Hematopoietic multipotent progenitor cell treated with erythropoietin and hydrocortisone succinate and interleukin-3 and kit ligand, for 4 days (in vitro differentiated cells): Measurements from ENCODE around the gene OLFM4.
A peak's percentile ranks its signal among the peaks of the same experiment; 100 is the strongest.

Experiments used
- DNase-seq: peaks from one replicate; pipeline ENCODE4 v3.0.0-alpha.2; 2015

OLFM4 gene

DNA sequence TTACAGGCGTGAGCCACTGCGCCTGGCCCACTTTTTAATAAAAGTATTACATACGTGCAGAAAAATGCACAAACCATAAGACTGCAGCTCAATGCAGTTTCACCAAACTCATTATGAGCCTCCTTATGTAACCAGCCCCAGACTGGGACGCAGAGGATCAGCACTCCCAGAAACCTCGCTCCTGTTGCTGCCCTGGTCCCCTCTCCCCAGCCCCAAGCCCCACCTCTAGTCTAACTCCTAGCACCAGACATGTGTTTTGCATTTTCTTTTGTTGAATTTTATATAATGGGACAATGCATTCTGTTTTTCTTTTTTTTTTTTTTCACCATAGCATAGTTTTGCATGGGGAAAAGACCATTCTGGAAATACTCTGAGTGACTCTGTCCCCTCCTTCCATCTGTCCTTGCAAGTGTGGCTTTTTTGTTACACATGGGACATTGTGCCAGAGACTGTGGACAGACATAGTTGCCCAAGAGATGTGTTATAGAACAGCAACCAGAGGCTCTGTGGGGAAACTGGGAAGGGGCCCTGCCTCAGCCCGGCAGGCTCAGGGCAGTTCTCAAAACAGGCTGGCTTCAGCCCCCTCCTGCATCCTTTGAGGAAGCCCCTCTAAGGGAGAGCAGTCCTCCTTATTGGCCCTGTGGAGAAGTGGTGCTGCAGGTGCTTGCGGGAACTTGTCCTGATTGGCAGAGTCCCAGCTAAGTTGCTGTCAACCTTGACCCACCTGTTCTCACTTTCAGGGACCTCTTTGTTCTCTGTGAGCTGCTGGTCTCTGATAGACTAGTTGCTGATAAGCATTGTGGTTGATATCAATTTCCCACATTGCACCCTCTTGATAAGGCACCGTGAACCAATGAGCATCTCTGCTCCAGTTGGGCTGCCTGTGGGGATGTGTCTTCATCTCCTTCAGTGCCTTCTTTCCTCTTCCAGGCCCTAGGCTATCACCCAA is 13.8 kb upstream of the OLFM4 start:
- DNase-seq = peak; percentile 9

DNA sequence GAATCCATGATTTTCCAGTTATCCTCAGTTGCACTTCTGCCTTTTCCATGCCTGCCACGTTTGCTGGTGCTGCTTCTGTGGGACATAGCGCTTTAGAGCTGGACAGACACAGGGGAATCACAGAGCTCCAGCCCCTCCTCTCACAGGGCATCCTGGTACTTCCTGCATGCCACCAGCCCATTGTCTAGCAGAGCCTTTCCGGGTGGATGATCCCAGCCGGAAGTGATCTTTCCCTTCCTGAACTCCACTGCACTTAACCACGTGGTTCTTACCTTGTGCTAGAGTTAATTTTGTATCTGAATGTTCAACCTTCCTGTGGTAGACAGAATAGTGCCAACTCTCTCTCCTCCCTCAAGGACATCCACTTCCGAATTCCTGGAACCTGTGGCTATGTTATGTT is 12.6 kb upstream of the OLFM4 start:
- no peak for DNase-seq

DNA sequence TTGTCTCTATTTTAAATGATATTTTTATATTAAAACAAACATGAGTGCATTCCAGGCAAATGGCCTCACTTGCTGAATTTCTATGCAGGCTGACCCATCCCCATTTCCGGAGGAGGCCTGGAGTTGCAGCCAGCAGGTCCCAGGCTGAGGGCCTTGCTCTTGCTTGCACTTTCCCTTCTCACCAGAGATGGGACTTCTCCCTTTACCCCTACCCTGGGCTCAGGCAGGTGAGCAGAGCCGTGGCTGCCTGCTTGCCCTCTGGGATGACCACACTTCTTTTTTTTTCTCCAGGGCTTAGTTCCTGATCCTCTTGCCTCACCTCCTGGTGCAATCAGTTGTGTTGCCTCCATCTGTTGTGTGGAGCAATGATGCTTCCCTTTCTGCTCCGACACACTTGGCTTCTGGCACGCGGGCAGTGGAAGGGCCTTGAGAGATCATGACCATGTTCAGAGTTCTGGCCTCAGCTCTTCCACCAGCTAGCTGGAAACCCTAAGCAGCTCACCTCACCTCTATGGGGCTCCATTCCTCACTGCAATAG is 11.1 kb upstream of the OLFM4 start:
- DNase-seq = no peak

DNA sequence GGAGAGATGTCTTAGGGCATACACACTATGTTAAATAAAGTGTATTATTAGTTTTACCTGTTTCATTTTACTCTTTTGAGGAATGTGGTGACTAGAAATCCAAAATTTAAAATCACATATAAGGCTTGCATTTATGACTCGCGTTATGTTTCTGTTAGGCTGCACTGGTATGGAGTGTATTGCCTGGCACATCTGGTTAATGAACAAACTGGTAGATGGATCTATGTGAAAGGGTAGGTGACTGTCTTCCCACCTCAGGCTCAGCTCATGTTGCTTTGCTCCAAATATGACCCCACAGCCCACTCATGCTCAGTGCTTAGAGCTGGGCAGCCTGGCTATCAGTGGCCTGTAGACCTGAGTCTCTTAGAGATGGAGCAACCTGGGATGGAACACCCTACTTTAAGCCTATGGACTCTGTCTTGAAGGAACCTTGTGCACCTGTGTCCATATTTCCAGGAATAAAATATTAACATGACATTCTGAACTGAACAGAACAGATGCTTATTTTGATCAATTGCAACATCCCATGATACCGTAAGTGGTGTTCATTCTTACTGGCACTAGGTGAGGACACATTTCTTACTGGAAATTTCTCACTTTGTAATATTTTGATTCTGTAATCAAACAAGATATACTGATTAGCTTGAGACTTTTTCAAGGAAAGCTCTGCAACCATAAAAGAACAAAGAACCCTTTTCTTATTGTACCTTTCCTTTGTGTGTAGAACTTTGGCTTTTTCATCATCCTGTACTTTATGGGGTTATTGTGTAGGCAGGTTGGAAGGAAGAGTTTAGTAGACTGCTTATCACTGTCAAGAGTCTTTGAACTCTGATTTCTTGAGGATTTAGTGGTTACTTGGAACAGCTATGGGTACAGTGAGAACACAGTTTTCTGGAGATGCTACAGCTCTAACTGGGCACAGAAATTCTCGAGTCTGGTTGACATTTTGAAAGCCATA is 9.6 kb upstream of the OLFM4 start:
- DNase-seq = no peak

DNA sequence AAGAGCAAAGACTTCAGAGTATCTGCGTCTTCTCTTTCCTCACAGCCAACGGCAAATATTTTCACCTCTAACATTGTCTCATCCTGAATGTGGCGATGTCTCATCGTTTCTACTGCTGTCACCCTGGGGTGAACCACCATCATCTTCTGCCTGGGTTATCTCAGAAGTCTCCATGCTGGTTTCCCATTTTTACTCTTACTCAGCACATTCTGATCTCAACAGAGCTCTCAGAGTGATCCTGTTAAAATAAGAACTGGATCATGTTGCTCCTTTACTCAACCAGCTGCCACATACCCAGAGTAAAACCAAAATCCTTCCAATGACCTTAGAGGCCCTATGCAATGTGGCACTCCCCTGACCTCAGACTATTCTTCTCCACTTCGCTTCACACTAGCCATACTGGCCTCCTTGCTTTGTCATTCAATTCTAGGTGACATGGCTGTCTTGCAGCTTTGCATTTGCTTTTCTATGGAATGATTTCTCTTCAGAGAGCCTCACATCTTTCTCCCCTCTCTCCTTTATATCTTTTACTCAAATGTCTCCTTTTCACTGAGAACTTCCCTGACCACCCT is 7.8 kb upstream of the OLFM4 start:
- DNase-seq = no peak

DNA sequence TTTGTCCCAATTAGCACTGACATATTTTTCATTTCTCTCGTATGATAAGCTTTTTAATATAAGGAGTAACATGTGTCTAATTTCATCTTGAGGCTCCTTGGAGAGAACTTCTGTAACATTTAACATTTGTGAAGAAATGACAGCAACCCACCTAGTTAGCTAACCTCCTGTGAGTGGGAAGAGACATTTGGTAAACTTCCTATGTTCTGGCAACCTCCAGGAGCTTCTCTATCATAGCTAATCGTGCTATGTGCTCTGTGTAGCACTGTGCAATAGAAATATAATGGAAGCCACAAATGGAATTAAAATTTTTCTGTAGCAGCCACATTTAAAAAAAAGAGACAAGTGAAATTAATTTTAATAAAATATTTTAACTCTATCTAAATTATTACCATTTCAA is 5.4 kb upstream of the OLFM4 start:
- DNase-seq = no peak

DNA sequence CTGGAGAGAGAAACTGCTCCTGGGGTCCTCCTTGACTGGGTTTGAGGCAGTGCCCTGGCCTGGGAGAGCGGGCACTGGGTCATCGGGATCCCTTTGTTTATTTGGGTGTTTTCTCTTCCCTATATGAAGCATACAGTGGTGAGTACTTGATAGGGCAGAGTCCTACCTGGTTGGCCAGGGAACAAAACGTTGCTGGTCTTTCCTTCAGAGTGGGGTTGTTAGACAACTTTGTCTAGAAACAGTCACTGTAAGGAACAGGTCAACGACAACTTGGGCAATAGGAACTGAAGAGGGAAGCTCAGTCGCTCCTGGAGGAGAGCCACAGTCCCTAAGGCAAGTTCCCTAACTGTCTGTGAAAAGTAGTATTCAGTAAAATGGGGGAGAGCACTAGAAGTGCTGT is 550 bp upstream of the OLFM4 start:
- no peak for DNase-seq

DNA sequence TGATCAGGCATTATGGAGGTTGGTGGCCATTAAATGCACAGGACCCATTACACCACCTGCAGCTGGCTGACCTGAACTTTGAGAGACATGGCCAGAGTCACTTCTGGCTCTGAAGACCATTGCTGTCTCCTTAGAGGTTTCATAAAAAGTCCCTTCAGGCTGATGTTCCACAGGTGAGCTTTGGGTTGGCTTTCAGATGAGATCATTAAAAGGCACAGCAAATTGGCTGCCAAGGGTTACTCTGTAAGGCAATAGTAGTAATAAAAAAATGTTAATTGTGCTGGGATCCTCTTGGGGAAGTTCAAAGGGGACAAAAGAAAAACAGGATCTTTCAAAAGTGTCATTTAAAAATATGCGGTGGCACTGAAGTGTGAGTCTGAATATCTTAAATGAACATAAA is 4.2 kb downstream of the OLFM4 start:
- no peak for DNase-seq

DNA sequence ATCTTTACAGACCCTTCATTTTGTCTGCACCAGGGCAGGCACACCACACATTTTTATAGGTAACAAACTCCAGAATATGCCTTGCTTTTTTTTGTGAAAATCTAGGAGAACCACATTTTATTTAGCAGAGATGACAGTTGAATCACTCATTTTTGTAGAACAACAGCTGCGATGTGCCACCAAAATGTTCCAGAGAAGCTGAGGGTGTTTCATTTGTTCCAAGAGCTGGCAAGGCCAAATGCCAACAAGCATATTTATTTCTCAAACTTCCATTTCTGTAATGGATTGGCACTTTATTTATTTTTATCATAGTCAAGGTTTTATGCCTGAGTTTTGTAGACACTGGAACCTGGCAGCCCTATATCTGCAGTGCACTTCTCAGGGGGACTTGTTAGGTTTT is 10.4 kb downstream of the OLFM4 start:
- no peak for DNase-seq

DNA sequence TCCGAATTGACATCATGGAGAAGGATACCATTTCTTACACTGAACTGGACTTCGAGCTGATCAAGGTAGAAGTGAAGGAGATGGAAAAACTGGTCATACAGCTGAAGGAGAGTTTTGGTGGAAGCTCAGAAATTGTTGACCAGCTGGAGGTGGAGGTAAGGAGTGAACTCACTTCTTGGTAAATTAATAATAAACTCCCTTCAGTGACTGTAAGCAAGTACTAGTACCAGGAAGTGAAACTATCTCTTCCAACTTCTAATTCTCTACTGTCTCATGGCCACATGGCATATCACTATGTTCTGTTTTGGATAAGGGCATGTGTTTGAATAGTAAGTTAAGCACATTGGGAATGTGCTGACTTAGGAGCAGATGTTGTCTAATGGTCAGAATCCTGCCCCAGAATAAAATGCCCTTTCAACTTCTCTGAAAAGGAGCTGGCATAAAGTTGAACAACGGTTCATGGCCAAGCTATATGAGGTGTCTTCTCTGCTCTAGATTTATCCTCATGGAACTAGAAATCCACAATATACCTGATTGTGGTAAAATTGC is 13.4 kb downstream of the OLFM4 start:
- no peak for DNase-seq

DNA sequence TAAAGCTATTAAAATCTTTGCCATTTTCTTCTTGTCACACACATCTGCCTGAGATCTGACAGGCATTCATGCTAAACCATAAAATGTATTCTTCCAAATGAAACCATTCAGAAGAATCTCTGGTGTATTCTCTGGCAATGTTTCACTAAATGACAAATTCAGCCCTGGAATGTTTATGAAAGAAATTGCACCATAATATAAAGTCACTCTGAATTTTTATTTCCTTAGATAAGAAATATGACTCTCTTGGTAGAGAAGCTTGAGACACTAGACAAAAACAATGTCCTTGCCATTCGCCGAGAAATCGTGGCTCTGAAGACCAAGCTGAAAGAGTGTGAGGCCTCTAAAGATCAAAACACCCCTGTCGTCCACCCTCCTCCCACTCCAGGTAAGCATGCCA is 14.3 kb downstream of the OLFM4 start:
- DNase-seq = no peak

DNA sequence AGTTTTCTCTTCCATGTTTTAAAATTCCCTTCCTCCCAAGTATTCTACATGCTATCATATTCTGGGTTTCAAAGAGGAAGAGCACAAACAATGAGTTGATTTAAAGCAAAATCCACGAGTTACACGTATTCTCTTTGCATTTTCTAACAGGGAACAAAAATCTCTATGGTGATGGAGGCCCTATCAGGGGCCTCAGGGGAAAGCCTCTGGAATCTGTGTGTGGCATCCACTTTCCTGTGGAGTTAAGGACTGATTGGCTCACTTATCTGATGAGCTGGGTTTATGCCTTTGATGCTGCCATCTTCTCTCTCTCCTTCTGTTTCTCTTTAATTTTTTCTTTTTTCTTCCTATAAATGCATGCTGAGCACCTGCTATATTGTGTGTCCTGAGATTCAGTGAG is 14.8 kb downstream of the OLFM4 start:
- DNase-seq = no peak

DNA sequence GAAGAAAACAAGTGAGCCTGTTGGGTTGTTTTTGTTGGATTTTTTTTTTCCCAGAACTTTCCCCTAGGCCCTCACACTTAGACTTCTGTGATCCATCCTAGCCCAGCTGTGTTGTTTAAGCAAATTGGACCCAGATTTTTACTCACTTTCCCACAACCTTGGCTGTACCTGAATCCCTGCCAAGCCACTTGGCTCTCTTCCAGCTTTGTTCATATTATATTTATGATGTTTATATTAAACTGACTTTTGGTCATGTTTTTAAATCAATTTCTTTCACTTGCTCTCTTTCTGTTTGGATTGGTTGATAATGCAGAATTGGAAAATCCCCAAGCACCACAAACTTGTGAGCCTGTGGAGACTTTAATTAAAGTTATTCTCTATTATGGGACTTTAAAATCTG is 16.6 kb downstream of the OLFM4 start:
- DNase-seq = no peak

DNA sequence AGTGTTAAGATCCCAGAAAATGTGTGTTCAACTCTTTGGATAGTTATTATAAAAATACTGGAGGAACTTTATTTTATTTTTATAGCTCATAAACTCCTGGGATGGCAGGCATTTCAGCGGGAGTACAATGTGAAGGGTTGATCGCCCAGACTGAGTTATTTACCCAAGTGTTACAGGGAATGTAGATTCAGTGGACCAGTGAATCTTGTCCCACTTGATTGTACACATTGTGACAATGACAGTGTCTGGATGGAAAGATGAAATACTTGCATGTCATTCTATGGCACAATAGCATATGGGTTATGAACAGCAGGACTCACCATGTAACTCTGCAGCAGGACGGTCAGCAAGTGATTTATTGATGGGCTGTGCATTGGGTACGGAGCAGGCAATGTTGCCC is 20.3 kb downstream of the OLFM4 start:
- no peak for DNase-seq

DNA sequence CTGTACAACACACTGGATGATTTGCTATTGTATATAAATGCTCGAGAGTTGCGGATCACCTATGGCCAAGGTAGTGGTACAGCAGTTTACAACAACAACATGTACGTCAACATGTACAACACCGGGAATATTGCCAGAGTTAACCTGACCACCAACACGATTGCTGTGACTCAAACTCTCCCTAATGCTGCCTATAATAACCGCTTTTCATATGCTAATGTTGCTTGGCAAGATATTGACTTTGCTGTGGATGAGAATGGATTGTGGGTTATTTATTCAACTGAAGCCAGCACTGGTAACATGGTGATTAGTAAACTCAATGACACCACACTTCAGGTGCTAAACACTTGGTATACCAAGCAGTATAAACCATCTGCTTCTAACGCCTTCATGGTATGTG is 21.5 kb downstream of the OLFM4 start:
- DNase-seq = no peak

DNA sequence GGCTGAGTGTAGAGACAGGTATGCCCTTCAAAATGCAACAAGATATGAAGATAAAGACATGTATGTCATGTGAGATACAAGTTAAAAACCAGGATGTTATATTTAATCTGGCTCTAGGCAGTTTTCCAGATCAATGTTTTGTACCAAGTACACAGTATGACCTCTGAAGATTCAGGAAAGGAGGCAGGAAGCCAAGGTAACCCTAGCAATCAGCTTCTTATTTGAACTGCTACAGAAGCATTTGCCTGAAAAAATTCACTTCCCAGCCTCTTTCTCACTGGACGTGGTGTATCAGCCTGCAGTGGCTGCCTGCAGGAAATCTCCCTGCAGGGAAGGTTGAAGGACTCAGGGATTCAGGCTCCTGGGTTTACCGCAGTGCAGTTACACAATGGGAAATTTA is 24.1 kb downstream of the OLFM4 start:
- no peak for DNase-seq

DNA sequence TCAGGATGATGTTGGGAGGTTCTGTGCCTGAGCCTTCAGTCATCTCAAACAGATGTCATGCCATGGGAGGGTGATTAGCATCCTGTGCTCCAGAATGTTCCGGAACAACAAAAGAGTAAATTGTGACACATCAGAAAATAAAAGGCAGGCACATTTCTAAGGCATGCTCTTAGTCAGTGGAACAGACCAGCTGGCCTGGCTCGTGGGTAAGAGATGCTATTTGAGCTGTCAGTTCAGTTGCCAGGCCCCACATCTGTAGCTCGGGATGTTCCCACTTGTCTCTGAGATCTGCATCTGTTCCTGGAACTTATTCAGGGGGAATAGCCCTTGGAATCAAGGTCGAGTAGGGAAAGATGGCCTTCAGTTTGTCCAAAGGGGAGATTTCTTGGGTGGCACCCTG is 26.0 kb downstream of the OLFM4 start:
- no peak for DNase-seq

DNA sequence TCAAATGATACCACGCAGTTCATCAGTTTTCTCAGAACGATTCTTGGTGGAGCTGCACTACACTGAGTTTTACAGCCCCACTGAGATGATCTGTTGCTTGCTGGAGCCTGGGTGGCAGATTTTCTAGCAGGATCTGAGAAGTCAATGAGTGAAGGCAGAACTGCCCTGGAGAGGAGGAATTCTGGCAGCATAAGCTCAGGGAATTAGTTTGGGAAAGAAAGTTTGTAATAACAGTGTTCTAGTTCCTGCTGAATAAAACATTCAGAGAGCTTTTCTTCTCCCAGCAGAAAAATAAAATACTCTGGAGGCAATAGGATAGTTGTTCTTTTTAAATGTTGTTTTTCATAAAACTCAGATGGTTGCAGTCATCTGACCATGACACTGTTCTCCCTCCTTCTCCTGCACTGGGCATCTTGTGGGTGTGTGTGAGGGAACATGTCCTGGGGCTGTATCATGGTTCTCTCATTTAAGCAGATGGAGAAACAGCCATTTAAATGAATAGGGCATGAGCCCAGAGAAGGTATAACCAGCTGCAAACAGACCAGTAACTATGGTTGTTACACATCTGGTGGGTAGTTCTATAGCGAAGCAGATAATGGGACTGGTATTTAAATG is 29.6 kb downstream of the OLFM4 start:
- DNase-seq = no peak

DNA sequence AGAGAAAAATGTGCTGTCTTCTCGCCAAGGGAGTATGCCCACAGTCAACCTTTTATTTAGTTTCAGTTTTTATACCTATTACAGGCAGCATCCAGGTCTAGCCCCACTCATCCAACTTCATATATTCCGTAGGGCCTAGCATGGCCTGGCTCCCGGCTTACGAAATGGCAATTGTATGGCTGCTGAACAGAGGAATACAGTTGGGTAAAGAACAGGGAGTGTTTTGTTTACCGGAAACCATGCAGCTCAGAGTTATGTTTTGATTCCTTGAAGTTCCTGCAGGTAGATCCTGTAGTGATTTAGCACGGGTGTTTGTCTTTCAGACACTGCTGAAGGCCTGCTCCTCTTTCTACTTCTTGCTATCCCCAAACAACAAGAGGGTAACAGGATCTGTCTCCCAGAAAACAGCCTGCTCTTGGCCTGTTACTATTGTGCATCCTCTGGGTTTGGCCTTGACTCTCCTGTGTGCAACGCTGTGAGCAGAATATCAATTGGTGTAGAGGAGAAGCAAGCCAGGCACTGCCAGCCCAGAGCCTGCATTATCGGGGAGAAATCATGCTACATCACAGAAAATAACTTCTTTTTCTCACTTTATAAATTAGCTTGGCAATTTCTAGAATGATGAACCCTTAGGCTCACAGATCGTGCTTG is 32.4 kb downstream of the OLFM4 start:
- DNase-seq = no peak

DNA sequence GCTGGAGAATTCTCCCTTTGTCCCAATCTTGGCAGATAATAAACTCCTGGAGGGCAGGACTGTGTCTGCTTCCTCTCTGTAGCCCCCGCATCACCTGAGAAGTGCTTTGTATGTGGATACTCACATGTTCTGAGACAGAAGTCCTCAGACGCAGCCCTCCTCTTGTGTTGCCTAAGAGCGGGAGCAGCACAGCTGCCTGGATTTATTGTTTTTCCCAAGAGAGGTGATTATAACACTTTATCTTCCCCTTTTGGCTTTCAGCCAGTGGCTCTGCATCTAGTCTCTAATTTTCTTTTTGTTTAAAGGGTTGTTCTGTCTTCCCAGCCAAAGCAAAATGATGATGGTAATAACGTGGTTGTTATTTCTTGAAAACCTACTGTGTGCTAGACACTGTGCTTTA is 36.1 kb downstream of the OLFM4 start:
- DNase-seq = no peak

DNA sequence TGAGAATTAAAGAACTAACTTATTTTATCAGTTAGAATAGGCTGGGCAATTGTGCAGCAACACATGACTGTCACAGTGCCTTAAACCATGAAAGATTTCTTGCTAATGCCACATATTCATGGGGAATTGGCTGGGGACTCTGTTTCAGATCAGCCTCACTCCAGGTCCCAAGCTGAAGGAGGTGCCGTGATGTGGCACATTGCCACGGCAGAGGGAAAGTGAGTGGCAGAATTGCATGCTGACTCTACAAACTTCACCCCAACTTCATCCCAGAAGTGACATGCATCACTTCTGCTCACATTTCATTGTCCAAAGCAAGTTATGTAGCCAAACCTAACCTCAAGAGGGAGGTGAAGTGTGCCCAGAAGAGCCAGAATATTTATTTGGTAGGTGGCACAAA is 37.8 kb downstream of the OLFM4 start:
- no peak for DNase-seq
